Ascending aorta (tissue), 2 donors: ENCODE results near the gene PNKD. TPM values are rescaled to one million over a fixed set of nuclear protein-coding genes. Genes with fewer than 3 reads are reported as not detected.

Source experiments
- DNase-seq, 2 donors: peaks; one replicate each; pipeline ENCODE4 v3.0.0-alpha.2; 2019; ENCODE audit warnings: low spot score in 2 of 2
- H3K27ac ChIP-seq, 2 donors: fragments of 200-600 bp; sonication (generic); one replicate each; pipeline ENCODE4 v1.5.1; 2016 to 2017; ENCODE audit warnings: mild to moderate bottlenecking in 1 of 2
- H3K27me3 ChIP-seq: fragments of 200-600 bp; sonication (generic); one replicate; pipeline ENCODE4 v1.5.1; 2017
- H3K36me3 ChIP-seq, 2 donors: fragments of 200-600 bp; sonication (generic); one replicate each; pipeline ENCODE4 v1.5.1; 2016
- H3K4me1 ChIP-seq, 2 donors: fragments of 200-600 bp; sonication (generic); one replicate each; pipeline ENCODE4 v1.5.1; 2016 to 2017; ENCODE audit warnings: mild to moderate bottlenecking in 1 of 2
- H3K4me3 ChIP-seq, 2 donors: fragments of 200-600 bp; sonication (generic); one replicate each; pipeline ENCODE4 v1.5.1; 2016 to 2017; ENCODE audit warnings: mild to moderate bottlenecking in 1 of 2
- H3K9me3 ChIP-seq, 2 donors: fragments of 200-600 bp; sonication (generic); one replicate each; pipeline ENCODE4 v1.5.1; 2016
- intact Hi-C: fragments of 100-400 bp; cut with DNase I; formaldehyde crosslinking; loops from one replicate; pipeline ENCODE4 v1.15.1; 2023
- total RNA-seq: library from RNA; depleted of rRNA; stranded (reverse); fragments of >200 nt; gene quantifications from one replicate; pipeline ENCODE4 v1.1.0, GENCODE V29; 2016
- TF ChIP-seq, protein P1 (sequence below), 3 experiments: fragments of 200-600 bp in 2 of 3; fragments of 450-650 bp in 1 of 3; sonication (generic) in 2 of 3; IDR thresholded peaks; one replicate each; pipeline ENCODE4 v1.5.1; 2016 to 2019; ENCODE audit warnings: antibody characterized with exemption in 3 of 3, mild to moderate bottlenecking in 1 of 3, moderate library complexity in 1 of 3

Gene PNKD
- total RNA-seq, 1 donor from 2014 or later = 45.8 TPM

DNA sequence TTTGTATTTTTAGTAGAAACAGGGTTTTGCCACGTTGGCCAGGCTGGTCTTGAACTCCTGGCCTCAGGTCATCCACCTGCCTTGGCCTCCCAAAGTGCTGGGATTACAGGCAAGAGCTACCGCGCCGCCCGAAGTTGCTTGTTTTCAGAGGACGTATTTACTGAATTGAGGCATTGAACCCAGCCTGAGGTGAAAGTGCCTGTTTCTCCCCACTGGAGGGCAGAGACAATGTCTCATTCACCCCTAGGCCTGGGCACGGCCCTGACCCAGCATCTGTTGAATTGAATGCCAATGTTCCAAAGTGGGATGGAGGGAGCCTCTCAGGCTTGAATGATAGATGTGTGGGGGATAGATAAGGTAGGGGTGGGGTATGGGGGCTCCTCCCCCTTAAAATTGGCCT is 26.5 kb downstream of the PNKD start:
- no peak overlapping the region for H3K4me3 ChIP-seq
- H3K36me3 ChIP-seq = no peaks in the 10 kb centered on the region
- TF ChIP-seq, protein P1, sequence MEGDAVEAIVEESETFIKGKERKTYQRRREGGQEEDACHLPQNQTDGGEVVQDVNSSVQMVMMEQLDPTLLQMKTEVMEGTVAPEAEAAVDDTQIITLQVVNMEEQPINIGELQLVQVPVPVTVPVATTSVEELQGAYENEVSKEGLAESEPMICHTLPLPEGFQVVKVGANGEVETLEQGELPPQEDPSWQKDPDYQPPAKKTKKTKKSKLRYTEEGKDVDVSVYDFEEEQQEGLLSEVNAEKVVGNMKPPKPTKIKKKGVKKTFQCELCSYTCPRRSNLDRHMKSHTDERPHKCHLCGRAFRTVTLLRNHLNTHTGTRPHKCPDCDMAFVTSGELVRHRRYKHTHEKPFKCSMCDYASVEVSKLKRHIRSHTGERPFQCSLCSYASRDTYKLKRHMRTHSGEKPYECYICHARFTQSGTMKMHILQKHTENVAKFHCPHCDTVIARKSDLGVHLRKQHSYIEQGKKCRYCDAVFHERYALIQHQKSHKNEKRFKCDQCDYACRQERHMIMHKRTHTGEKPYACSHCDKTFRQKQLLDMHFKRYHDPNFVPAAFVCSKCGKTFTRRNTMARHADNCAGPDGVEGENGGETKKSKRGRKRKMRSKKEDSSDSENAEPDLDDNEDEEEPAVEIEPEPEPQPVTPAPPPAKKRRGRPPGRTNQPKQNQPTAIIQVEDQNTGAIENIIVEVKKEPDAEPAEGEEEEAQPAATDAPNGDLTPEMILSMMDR (IDR thresholded peaks at IDR 0.05) = no peak
- H3K9me3 ChIP-seq = no peaks in the 10 kb centered on the region
- no peaks in the 10 kb centered on the region for H3K27me3 ChIP-seq
- H3K27ac ChIP-seq = peak overlapping the region; percentile 98 to 99
- intact Hi-C loops = no loop called here
- DNase-seq = no peak
- peaks cover 20 to 57% of the 10 kb centered on the region in 2 donors for H3K4me1 ChIP-seq

DNA sequence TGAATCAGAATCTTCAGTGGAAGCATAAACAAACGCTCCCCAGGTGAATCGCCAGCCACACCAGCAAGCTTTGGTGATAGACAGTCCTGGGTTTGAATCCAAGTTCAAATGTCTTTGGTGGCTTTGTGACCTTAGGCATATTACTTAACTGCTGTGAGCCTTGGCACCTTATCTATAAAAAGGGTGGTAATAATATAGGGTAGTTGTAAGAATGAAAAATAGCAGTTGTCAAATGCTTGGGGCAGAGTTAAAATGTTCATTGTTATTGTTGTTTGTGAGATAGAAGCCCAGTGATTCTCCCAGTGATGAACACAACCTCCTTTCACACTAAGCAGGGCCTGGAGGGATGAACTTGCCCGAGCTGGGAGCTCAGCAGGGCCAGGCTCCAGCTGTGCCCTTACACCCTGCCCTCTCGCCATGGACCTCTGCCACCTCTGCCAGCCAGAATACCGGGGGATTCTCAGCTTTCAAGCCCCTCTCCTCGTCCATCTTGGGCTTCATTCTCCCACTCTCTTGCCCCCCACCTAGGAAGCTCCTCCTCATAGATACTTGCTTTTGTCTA is 28.1 kb downstream of the PNKD start:
- Histone ChIP-seq H3K27ac (peak overlapping the region; percentile 98 to 99), H3K36me3 (no peaks in the 10 kb centered on the region), H3K9me3 (no peaks in the 10 kb centered on the region), H3K27me3 (no peaks in the 10 kb centered on the region), H3K4me1 (peaks cover 14 to 49% of the 10 kb centered on the region in 2 donors), H3K4me3 (no peak overlapping the region)
- DNase-seq = no peak
- intact Hi-C loops = loop anchor here (1.0 kb wide), 1 partner anchor 26 kb away; no protein-coding TSS in a partner anchor
- TF ChIP-seq, protein P1 (IDR thresholded peaks at IDR 0.05) = no peak

DNA sequence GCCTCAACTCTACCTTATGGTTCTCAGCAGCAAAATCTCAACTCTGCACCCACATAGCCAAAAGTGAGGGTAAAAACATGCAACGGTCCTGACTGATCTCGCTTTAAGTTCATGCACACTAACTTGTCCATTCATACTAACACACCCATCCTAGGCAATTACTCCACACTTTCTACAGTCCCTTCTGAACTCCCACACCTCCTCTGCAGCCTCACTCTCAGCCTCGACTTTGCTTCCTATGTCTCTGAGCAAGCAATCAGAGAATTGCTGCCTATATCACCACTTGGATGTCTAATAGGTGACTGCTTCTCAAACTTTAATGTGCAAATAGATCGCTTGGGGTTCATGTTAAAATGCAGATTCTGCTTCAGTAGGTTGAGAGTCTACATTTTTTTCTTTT is 29.8 kb downstream of the PNKD start:
- no peaks in the 10 kb centered on the region for H3K27me3 ChIP-seq
- intact Hi-C loops = loop anchor here (2.0 to 5.0 kb wide), 3 partner anchors 23 to 167 kb away; no protein-coding TSS in a partner anchor
- TF ChIP-seq, protein P1 (IDR thresholded peaks at IDR 0.05) = no peak
- H3K4me3 ChIP-seq = no peak overlapping the region
- peaks cover 8 to 31% of the 10 kb centered on the region in 2 donors for H3K4me1 ChIP-seq
- H3K9me3 ChIP-seq = no peaks in the 10 kb centered on the region
- DNase-seq = no peak
- H3K36me3 ChIP-seq = no peaks in the 10 kb centered on the region
- H3K27ac ChIP-seq = no peak overlapping the region

DNA sequence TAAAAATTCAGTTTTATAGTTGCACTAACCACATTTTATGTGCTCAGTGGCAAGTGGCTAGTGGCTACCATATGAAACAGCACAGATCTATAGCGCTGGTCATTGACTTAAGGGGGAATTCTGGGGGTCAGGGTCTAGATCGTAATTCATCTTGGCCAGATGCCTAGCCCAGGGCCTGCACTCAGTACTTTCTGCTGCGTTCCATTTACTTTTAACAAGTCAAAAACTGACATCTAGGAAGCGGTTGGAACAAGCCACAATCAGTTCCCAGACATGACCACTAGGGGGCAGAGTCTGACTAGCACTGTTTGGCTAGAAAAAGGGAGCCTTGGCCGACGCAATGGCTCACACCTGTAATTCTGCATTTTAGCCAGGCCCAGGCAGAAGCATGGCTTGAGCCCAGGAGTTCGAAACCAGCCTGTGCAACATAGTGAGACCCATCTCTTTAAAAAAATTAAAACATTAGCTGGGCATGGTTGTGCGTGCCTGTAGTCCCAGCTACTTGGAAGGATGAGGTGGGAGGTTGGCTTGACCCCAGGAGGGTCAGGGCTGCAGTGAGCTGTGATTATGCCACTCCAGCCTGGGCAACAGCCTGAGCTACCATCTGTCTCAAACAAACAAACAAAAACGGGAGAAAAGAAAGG is 31.0 kb downstream of the PNKD start:
- DNase-seq = peak in 1 of 2 donors; percentile 94
- Histone ChIP-seq H3K9me3 (no peaks in the 10 kb centered on the region), H3K27ac (peak overlapping the region in 1 of 2 donors; percentile 4), H3K4me3 (no peak overlapping the region), H3K4me1 (peaks cover 0 to 21% of the 10 kb centered on the region in 2 donors), H3K27me3 (no peaks in the 10 kb centered on the region), H3K36me3 (no peaks in the 10 kb centered on the region)
- intact Hi-C loops = loop anchor here (1.0 to 5.0 kb wide), 5 partner anchors 22 to 166 kb away; partner anchors contain the start of gene CATIP
- TF ChIP-seq, protein P1 (IDR thresholded peaks at IDR 0.05) = peak; percentile 94 to 96 (median 95)

DNA sequence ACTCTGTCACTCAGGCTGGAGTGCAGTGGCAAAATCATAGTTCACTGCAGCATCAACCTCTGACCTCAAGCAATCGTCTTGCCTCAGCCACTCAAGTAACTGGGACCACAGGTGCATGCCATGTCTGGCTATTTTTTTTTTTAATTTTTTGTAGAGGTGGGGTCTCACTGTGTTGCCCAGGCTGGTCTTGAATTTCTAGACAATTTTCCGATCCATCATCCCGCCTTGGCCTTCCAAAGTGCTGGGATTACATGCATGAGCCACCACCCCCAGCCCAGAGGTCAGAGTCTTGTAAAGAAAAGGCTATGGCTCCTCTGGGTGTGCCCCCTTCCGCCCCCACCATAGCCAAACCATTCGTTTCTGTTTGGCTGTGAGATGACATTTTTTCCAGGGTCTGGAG is 35.1 kb downstream of the PNKD start:
- no peaks in the 10 kb centered on the region for H3K27me3 ChIP-seq
- H3K4me3 ChIP-seq = no peak overlapping the region
- TF ChIP-seq, protein P1 (IDR thresholded peaks at IDR 0.05) = no peak
- H3K36me3 ChIP-seq = no peaks in the 10 kb centered on the region
- H3K27ac ChIP-seq = peak overlapping the region in 1 of 2 donors; percentile 46
- intact Hi-C loops = no loop called here
- DNase-seq = no peak
- peaks cover 0 to 3% of the 10 kb centered on the region in 2 donors for H3K4me1 ChIP-seq
- no peaks in the 10 kb centered on the region for H3K9me3 ChIP-seq
